ENCODE data around the gene FAM111B.
A peak's percentile ranks its signal among the peaks of the same experiment; 100 is the strongest.

FAM111B gene

GRCh38 chr11:59115553-59115952, 8.5 kb downstream of the FAM111B start:
- Histone ChIP-seq H3K36me3 (replicated peaks in 1 of 2; ENCODE audit: control insufficient read depth in 2 of 2, insufficient read depth in 2 of 2, low read length in 2 of 2) (peaks cover 21 to 100% of the 10 kb centered on the region in 2 donors), H3K4me1 (ENCODE audit: control insufficient read depth in 2 of 2, insufficient read depth in 1 of 2, low read depth in 1 of 2, low read length in 2 of 2) (no peaks in the 10 kb centered on the region), H3K27ac (replicated peaks; ENCODE audit: low read length) (no peak overlapping the region), H3K18ac (ENCODE audit: low read length) (no peak overlapping the region), H3K79me1 (ENCODE audit: low read depth, low read length) (peaks cover 4% of the 10 kb centered on the region), H2AFZ (ENCODE audit: low read length) (no peak overlapping the region), H3K4me2 (ENCODE audit: insufficient read depth, low read length, poor library complexity, severe bottlenecking) (no peak overlapping the region), H3K9me3 (replicated peaks in 1 of 2; ENCODE audit: control insufficient read depth in 2 of 2, insufficient read depth in 1 of 2, low read depth in 1 of 2, low read length in 2 of 2) (peaks cover 14 to 43% of the 10 kb centered on the region in 2 donors), H3K23ac (ENCODE audit: low read depth, low read length, poor library complexity) (no peak overlapping the region), H2BK5ac (ENCODE audit: low read length) (no peak overlapping the region), H3K9ac (ENCODE audit: low read depth, low read length, poor library complexity) (no peak overlapping the region), H4K8ac (ENCODE audit: low read depth, low read length) (no peak overlapping the region), H3K4ac (ENCODE audit: low read length) (no peak overlapping the region), H3K27me3 (ENCODE audit: control insufficient read depth in 3 of 3, insufficient read depth in 3 of 3, low read depth in 1 of 3, low read length in 3 of 3) (no peaks in the 10 kb centered on the region), H2BK12ac (ENCODE audit: low read length) (no peak overlapping the region), H3K14ac (ENCODE audit: low read length) (no peak overlapping the region), H2BK15ac (ENCODE audit: low read length) (no peak overlapping the region), H2AK5ac (ENCODE audit: low read depth, low read length) (no peak overlapping the region), H3K4me3 (ENCODE audit: low read length in 2 of 2) (no peak overlapping the region), H2BK120ac (ENCODE audit: low read depth, low read length) (no peak overlapping the region), H4K91ac (ENCODE audit: low read depth, low read length, poor library complexity) (no peak overlapping the region)
- no peak for DNase-seq (ENCODE audit: low spot score)
- no CpG with 5 or more reads among the region's 1 CpG for WGBS, 2 donors (ENCODE audit: extremely low coverage in 2 of 2, insufficient read length in 2 of 2, insufficient replicate concordance in 1 of 2)

DNA sequence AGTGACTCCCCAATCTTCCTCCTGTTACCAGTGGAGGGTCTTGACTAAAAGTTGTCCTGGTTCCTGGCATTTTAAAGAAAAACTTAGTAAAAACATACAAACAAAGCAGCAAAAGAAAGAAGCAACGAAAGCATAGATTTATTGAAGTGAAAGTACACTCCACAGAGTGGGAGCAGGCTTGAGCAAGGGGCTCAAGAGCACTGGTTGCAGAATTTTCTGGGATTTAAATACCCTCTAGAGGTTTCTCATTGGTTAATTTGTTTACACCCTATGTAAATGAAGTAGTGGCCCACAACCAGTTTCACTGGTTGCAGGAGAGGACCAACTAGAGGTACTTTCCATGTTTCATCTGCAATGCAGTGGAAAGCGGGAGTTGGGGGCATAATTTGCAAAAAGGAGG, 10.7 kb downstream of the FAM111B start:
- H2BK5ac ChIP-seq (ENCODE audit: low read length): no peak overlapping the region
- H3K36me3 ChIP-seq (replicated peaks in 1 of 2; ENCODE audit: control insufficient read depth in 2 of 2, insufficient read depth in 2 of 2, low read length in 2 of 2): peaks cover 21 to 97% of the 10 kb centered on the region in 2 donors
- no peak overlapping the region for H4K8ac ChIP-seq (ENCODE audit: low read depth, low read length)
- H3K9ac ChIP-seq (ENCODE audit: low read depth, low read length, poor library complexity): no peak overlapping the region
- H3K27me3 ChIP-seq (ENCODE audit: control insufficient read depth in 3 of 3, insufficient read depth in 3 of 3, low read depth in 1 of 3, low read length in 3 of 3): no peaks in the 10 kb centered on the region
- no peak overlapping the region for H2AFZ ChIP-seq (ENCODE audit: low read length)
- H3K4me3 ChIP-seq (ENCODE audit: low read length in 2 of 2): no peak overlapping the region
- no peak overlapping the region for H2BK120ac ChIP-seq (ENCODE audit: low read depth, low read length)
- H2BK12ac ChIP-seq (ENCODE audit: low read length): no peak overlapping the region
- DNase-seq (ENCODE audit: low spot score): no peak
- H2AK5ac ChIP-seq (ENCODE audit: low read depth, low read length): no peak overlapping the region
- H3K4me1 ChIP-seq (ENCODE audit: control insufficient read depth in 2 of 2, insufficient read depth in 1 of 2, low read depth in 1 of 2, low read length in 2 of 2): no peaks in the 10 kb centered on the region
- H2BK15ac ChIP-seq (ENCODE audit: low read length): no peak overlapping the region
- no peak overlapping the region for H3K23ac ChIP-seq (ENCODE audit: low read depth, low read length, poor library complexity)
- no peak overlapping the region for H3K18ac ChIP-seq (ENCODE audit: low read length)
- H3K27ac ChIP-seq (replicated peaks; ENCODE audit: low read length): no peak overlapping the region
- WGBS, 2 donors (ENCODE audit: extremely low coverage in 2 of 2, insufficient read length in 2 of 2, insufficient replicate concordance in 1 of 2): no CpG with 5 or more reads among the region's 2 CpGs
- no peak overlapping the region for H3K4me2 ChIP-seq (ENCODE audit: insufficient read depth, low read length, poor library complexity, severe bottlenecking)
- peaks cover 4% of the 10 kb centered on the region for H3K79me1 ChIP-seq (ENCODE audit: low read depth, low read length)
- no peak overlapping the region for H3K4ac ChIP-seq (ENCODE audit: low read length)
- H4K91ac ChIP-seq (ENCODE audit: low read depth, low read length, poor library complexity): no peak overlapping the region
- peaks cover 14 to 43% of the 10 kb centered on the region in 2 donors for H3K9me3 ChIP-seq (replicated peaks in 1 of 2; ENCODE audit: control insufficient read depth in 2 of 2, insufficient read depth in 1 of 2, low read depth in 1 of 2, low read length in 2 of 2)
- H3K14ac ChIP-seq (ENCODE audit: low read length): no peak overlapping the region

GRCh38 chr11:59119826-59120225, 12.8 kb downstream of the FAM111B start:
- Histone ChIP-seq H2BK15ac (ENCODE audit: low read length) (no peak overlapping the region), H2BK12ac (ENCODE audit: low read length) (no peak overlapping the region), H3K23ac (ENCODE audit: low read depth, low read length, poor library complexity) (no peak overlapping the region), H3K4me1 (ENCODE audit: control insufficient read depth in 2 of 2, insufficient read depth in 1 of 2, low read depth in 1 of 2, low read length in 2 of 2) (no peaks in the 10 kb centered on the region), H3K27ac (replicated peaks; ENCODE audit: low read length) (no peak overlapping the region), H3K36me3 (replicated peaks in 1 of 2; ENCODE audit: control insufficient read depth in 2 of 2, insufficient read depth in 2 of 2, low read length in 2 of 2) (peaks cover 20 to 97% of the 10 kb centered on the region in 2 donors), H3K27me3 (ENCODE audit: control insufficient read depth in 3 of 3, insufficient read depth in 3 of 3, low read depth in 1 of 3, low read length in 3 of 3) (no peaks in the 10 kb centered on the region), H2AK5ac (ENCODE audit: low read depth, low read length) (no peak overlapping the region), H4K8ac (ENCODE audit: low read depth, low read length) (no peak overlapping the region), H4K91ac (ENCODE audit: low read depth, low read length, poor library complexity) (no peak overlapping the region), H3K14ac (ENCODE audit: low read length) (no peak overlapping the region), H2BK120ac (ENCODE audit: low read depth, low read length) (no peak overlapping the region), H3K4me3 (ENCODE audit: low read length in 2 of 2) (no peak overlapping the region), H3K18ac (ENCODE audit: low read length) (no peak overlapping the region), H3K9me3 (replicated peaks in 1 of 2; ENCODE audit: control insufficient read depth in 2 of 2, insufficient read depth in 1 of 2, low read depth in 1 of 2, low read length in 2 of 2) (peaks cover 19 to 56% of the 10 kb centered on the region in 2 donors), H3K79me1 (ENCODE audit: low read depth, low read length) (peaks cover 2% of the 10 kb centered on the region), H2BK5ac (ENCODE audit: low read length) (no peak overlapping the region), H3K9ac (ENCODE audit: low read depth, low read length, poor library complexity) (no peak overlapping the region), H3K4me2 (ENCODE audit: insufficient read depth, low read length, poor library complexity, severe bottlenecking) (no peak overlapping the region), H3K4ac (ENCODE audit: low read length) (no peak overlapping the region), H2AFZ (ENCODE audit: low read length) (no peak overlapping the region)
- no peak for DNase-seq (ENCODE audit: low spot score)

DNA sequence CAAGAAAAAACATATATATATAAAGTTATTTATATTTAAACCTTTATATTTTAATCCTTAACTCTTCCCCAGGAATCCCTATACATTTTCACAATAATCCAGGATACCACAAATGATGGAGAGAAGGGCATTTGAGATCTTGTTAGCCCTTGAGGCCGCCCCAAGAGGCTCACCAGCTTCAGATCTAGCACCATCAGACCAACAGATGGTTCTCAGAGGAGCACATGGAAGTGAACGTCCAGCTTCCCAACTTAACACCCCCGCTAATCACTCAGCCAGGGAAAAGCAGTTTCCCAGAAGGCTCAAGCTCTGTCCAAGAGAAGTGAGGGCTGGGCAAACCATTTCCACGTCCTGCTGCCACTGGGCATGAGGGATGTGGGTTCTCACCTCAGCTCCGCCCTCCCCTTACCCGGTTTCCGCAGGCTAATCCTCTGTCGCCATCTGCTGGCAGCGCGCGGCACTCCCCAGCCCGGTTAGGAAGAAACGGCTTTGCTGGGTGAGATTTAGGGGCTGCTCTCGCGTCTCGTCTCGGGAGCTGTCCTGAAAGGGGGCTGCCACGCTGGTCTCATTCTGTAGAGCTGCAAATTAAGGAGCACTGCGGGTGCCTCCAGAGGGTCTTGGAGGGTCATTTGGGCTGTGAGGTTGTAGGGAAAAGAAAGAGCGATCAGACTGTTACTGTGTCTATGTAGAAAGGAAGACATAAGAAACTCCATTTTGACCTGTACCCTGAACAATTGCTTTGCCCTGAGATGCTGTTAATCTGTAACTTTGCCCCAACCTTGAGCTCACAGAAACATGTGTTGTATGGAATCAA, 28.8 kb downstream of the FAM111B start:
- no peaks in the 10 kb centered on the region for H3K27me3 ChIP-seq (ENCODE audit: control insufficient read depth in 3 of 3, insufficient read depth in 3 of 3, low read depth in 1 of 3, low read length in 3 of 3)
- H3K4ac ChIP-seq (ENCODE audit: low read length): no peak overlapping the region
- H3K4me2 ChIP-seq (ENCODE audit: insufficient read depth, low read length, poor library complexity, severe bottlenecking): peak overlapping the region; percentile 23
- H3K4me3 ChIP-seq (ENCODE audit: low read length in 2 of 2): no peak overlapping the region
- peak; percentile 60 for DNase-seq (ENCODE audit: low spot score)
- H2BK5ac ChIP-seq (ENCODE audit: low read length): no peak overlapping the region
- WGBS, 2 donors (ENCODE audit: extremely low coverage in 2 of 2, insufficient read length in 2 of 2, insufficient replicate concordance in 1 of 2): no CpG with 5 or more reads among the region's 20 CpGs
- no peak overlapping the region for H3K14ac ChIP-seq (ENCODE audit: low read length)
- no peak overlapping the region for H2BK12ac ChIP-seq (ENCODE audit: low read length)
- H3K79me1 ChIP-seq (ENCODE audit: low read depth, low read length): no peaks in the 10 kb centered on the region
- H3K9ac ChIP-seq (ENCODE audit: low read depth, low read length, poor library complexity): no peak overlapping the region
- no peak overlapping the region for H3K18ac ChIP-seq (ENCODE audit: low read length)
- H2AFZ ChIP-seq (ENCODE audit: low read length): peak overlapping the region; percentile 58
- no peak overlapping the region for H4K91ac ChIP-seq (ENCODE audit: low read depth, low read length, poor library complexity)
- no peaks in the 10 kb centered on the region for H3K4me1 ChIP-seq (ENCODE audit: control insufficient read depth in 2 of 2, insufficient read depth in 1 of 2, low read depth in 1 of 2, low read length in 2 of 2)
- H2BK15ac ChIP-seq (ENCODE audit: low read length): no peak overlapping the region
- H3K36me3 ChIP-seq (replicated peaks in 1 of 2; ENCODE audit: control insufficient read depth in 2 of 2, insufficient read depth in 2 of 2, low read length in 2 of 2): peaks cover 2 to 5% of the 10 kb centered on the region in 2 donors
- no peak overlapping the region for H4K8ac ChIP-seq (ENCODE audit: low read depth, low read length)
- H2BK120ac ChIP-seq (ENCODE audit: low read depth, low read length): no peak overlapping the region
- no peak overlapping the region for H2AK5ac ChIP-seq (ENCODE audit: low read depth, low read length)
- no peak overlapping the region for H3K27ac ChIP-seq (replicated peaks; ENCODE audit: low read length)
- H3K9me3 ChIP-seq (replicated peaks in 1 of 2; ENCODE audit: control insufficient read depth in 2 of 2, insufficient read depth in 1 of 2, low read depth in 1 of 2, low read length in 2 of 2): peaks cover 5 to 19% of the 10 kb centered on the region in 2 donors
- H3K23ac ChIP-seq (ENCODE audit: low read depth, low read length, poor library complexity): no peak overlapping the region
